Measurements from ENCODE around the gene METTL3.

DNA sequence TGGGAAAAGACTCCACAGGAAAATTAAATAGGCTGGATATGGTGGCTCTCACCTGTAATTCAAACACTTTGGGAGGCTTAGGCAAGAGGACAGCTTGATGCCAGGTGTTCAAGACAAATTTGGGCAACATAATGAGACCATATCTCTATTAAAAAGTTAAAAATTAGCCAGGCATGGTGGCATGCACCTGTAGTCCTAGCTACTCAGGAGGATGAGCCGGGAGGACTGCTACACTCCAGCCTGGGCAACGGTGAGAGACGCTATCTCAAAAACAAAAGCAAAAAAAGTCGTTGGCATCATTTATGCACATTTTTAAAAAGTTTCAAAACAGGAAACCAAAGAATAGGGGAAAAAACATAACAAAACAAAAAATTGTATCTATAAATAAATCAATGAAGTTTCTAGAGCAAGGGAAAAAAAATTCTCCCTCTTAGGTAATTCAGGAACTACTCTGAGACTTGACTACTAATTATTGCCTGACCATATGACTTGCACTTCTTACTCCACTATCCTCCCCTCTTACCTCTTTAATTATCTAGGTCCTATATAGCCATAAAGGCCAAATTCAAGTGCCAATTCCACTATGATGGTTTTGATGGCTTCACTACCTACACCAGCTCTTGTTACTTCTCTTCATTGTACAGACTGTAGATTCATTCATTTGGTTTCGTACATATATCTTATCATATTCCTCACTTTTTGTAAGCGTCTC is 1.6 kb downstream of the METTL3 start:
- no peak for TF ChIP-seq POLR2A (IDR thresholded peaks at IDR 0.05; ENCODE audit: low read depth, low read length)
- TF ChIP-seq MXI1 (IDR thresholded peaks at IDR 0.05; ENCODE audit: borderline replicate concordance, low read depth, low read length) = no peak
- TF ChIP-seq USF2 (IDR thresholded peaks at IDR 0.05; ENCODE audit: low read depth, low read length) = no peak
- TF ChIP-seq CTCF (conservative IDR thresholded peaks at IDR 0.05; ENCODE audit: low read depth, low read length) = no peak
- TF ChIP-seq RAD21 (IDR thresholded peaks at IDR 0.05; ENCODE audit: low read length) = no peak
- TF ChIP-seq, protein P1, sequence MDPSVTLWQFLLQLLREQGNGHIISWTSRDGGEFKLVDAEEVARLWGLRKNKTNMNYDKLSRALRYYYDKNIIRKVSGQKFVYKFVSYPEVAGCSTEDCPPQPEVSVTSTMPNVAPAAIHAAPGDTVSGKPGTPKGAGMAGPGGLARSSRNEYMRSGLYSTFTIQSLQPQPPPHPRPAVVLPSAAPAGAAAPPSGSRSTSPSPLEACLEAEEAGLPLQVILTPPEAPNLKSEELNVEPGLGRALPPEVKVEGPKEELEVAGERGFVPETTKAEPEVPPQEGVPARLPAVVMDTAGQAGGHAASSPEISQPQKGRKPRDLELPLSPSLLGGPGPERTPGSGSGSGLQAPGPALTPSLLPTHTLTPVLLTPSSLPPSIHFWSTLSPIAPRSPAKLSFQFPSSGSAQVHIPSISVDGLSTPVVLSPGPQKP (IDR thresholded peaks at IDR 0.05; ENCODE audit: borderline replicate concordance, low read depth, low read length) = no peak
- TF ChIP-seq RCOR1 (IDR thresholded peaks at IDR 0.05; ENCODE audit: insufficient replicate concordance, low read length) = no peak
- no peak for TF ChIP-seq NFE2L2 (IDR thresholded peaks at IDR 0.05; ENCODE audit: low read depth, low read length)
